AG04450 (cell line): Measurements from ENCODE around the gene AAGAB. TPM values are rescaled to one million over a fixed set of nuclear protein-coding genes. Genes with fewer than 3 reads are reported as not detected.
"Not testable (repeated sequence)": the region's sequence is repeated elsewhere in the genome, so short reads cannot be mapped to it uniquely, and the experiment has no call there.

Experiments
- CTCF ChIA-PET: fragments of 300-600, 350-600 bp; formaldehyde crosslinking; extraction: SDS; loops from one replicate; lab custom pipeline; 2022; ENCODE audit warnings: antibody characterized with exemption, inconsistent platforms; lab: Charles Lee
- POLR2A ChIA-PET: fragments of 350-600 bp; formaldehyde crosslinking; extraction: SDS; loops from one replicate; lab custom pipeline; 2021; ENCODE audit warnings: antibody characterized with exemption, inconsistent platforms; lab: Yijun Ruan, JAX
- DNase-seq: peaks from one replicate; pipeline ENCODE4 v3.0.0-alpha.2; 2011; ENCODE audit warnings: low read depth, low spot score
- H3K27ac ChIP-seq: one replicate; pipeline ENCODE4 v1.5.1; 2012; ENCODE audit warnings: low read depth, low read length, control low read depth
- H3K27me3 ChIP-seq: one replicate; pipeline ENCODE4 v1.6.0; 2012; ENCODE audit warnings: low read length; ENCODE audit not compliant: control insufficient read depth, insufficient read depth
- H3K4me3 ChIP-seq: 2 replicates; pipeline ENCODE4 v1.5.1; 2011; ENCODE audit warnings: mild to moderate bottlenecking, low read depth, low read length, control low read depth
- H3K9me3 ChIP-seq: 2 replicates; pipeline ENCODE4 v1.5.1; 2012; ENCODE audit warnings: low read length; ENCODE audit not compliant: control insufficient read depth, insufficient read depth
- polyA plus RNA-seq: library from polyadenylated mRNA; depleted of rRNA; stranded (reverse); fragments of >200 nt; gene quantifications from 2 replicates; pipeline ENCODE4 v1.2.3, GENCODE V29; 2011
- TF ChIP-seq, protein P1 (sequence below): IDR thresholded peaks from 2 replicates; pipeline ENCODE4 v1.5.1; 2011; ENCODE audit warnings: low read depth, low read length, control low read depth, inconsistent platforms

Gene AAGAB
- polyA plus RNA-seq, 1 experiment, result 58.0 TPM

DNA sequence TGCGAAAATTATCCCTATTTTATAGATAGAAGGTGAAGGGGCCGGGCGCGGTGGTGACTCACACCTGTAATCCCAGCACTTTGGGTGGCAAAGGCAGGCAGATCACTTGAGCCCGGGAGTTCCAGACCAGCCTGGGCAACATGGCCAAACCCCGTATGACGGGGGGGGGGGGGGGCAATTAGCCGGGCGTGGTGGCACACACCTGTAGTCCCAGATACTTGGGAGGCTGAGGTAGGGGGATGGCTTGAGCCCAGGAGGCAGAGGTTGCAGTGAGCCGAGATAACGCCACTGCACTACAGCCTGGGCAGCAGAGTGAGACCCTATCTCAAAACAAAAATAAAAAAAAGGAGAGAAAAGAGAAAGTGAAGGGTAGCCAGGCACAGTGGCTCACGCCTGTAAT is 1.4 kb downstream of the AAGAB start:
- POLR2A ChIA-PET, result interaction anchor here (0.6 kb wide), 1 partner anchor 42 kb away, joined by 4 read pairs; no protein-coding TSS in a partner anchor
- Histone ChIP-seq H3K4me3 (peak overlapping the region; percentile 97), H3K27me3 (no peaks in the 10 kb centered on the region), H3K27ac (no peak overlapping the region), H3K9me3 (no peaks in the 10 kb centered on the region; the same call in 1 of the 2 replicates)
- DNase-seq, result no peak
- TF ChIP-seq, protein P1, sequence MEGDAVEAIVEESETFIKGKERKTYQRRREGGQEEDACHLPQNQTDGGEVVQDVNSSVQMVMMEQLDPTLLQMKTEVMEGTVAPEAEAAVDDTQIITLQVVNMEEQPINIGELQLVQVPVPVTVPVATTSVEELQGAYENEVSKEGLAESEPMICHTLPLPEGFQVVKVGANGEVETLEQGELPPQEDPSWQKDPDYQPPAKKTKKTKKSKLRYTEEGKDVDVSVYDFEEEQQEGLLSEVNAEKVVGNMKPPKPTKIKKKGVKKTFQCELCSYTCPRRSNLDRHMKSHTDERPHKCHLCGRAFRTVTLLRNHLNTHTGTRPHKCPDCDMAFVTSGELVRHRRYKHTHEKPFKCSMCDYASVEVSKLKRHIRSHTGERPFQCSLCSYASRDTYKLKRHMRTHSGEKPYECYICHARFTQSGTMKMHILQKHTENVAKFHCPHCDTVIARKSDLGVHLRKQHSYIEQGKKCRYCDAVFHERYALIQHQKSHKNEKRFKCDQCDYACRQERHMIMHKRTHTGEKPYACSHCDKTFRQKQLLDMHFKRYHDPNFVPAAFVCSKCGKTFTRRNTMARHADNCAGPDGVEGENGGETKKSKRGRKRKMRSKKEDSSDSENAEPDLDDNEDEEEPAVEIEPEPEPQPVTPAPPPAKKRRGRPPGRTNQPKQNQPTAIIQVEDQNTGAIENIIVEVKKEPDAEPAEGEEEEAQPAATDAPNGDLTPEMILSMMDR, result no peak
- CTCF ChIA-PET, result no interaction called here

DNA sequence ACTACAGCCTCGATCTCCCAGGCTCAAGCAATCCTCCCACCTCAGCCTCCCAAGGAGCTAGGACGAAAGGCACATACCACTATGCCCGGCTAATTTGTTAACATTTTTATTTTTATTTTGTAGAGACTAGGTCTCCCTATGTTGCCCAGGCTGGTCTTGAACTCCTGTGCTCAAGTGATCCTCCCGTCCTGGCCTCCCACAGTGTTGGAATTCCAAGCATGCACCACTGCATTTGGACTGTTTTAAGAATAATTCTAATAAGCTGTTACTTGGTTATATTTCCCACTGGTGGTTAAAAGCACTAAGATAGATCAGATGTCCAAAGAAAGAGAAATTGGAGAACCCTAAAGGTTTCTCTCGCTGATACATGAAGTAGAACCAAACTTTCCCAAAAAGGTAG is 3.1 kb downstream of the AAGAB start:
- ChIA-PET POLR2A (interaction anchor here (0.8 kb wide), 1 partner anchor 55 kb away, joined by 4 read pairs; no protein-coding TSS in a partner anchor), CTCF (no interaction called here)
- no peaks in the 10 kb centered on the region for H3K27me3 ChIP-seq
- H3K27ac ChIP-seq, result no peak overlapping the region
- no peak for DNase-seq
- TF ChIP-seq, protein P1, result no peak
- H3K4me3 ChIP-seq, result no peak overlapping the region
- no peaks in the 10 kb centered on the region; the same call in 1 of the 2 replicates for H3K9me3 ChIP-seq

DNA sequence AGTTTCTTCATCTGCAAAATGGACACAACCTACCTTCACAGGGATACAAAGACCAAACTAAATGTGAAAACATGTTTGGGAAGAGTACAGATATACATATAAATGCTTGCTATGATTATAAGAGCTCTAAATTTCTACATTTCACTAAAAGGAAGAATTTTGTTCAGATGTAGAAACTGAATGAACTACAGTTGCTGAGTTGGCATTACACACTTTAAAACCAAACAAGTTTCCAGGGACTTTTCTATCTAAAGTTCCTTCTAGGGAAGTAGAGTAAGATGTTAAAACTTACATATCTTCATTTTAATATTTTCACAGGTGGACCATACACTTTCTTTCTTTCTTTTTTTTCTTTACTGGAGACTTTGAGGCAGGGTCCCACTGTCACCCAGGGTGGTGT is 4.6 kb downstream of the AAGAB start:
- H3K4me3 ChIP-seq, result no peak overlapping the region
- no peak overlapping the region for H3K27ac ChIP-seq
- ChIA-PET CTCF (no interaction called here), POLR2A (interaction anchor here (0.6 kb wide), 1 partner anchor 945 kb away, joined by 3 read pairs; no protein-coding TSS in a partner anchor)
- H3K27me3 ChIP-seq, result no peaks in the 10 kb centered on the region
- TF ChIP-seq, protein P1, result no peak
- H3K9me3 ChIP-seq, result no peaks in the 10 kb centered on the region; the same call in 1 of the 2 replicates
- DNase-seq, result no peak

DNA sequence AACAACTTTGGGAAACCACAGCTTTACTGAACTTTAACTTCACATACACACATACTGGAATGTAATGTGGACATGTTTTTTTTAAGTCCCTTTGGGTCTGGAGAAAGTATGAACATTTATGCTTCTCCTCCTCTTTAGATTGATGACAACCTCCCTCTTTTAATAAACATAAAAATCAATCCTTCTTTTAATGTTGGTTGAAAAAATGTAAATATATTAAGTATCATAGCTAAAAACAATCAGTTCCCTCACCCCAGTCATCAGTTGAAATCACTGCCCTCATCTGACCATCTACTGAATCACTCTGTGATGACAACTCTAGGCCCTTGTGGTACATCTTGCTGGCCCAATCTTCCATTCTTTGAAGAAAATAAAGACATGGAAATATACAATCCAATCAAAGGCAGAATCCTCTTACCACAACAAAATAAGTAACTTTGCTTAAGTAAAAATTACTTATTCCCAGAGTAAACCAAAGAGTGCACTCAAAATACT is 6.4 kb downstream of the AAGAB start:
- TF ChIP-seq, protein P1, result no peak
- no peaks in the 10 kb centered on the region for H3K27me3 ChIP-seq
- H3K9me3 ChIP-seq, result no peaks in the 10 kb centered on the region
- CTCF ChIA-PET, result no interaction called here
- no peak overlapping the region for H3K27ac ChIP-seq
- H3K4me3 ChIP-seq, result no peak overlapping the region
- POLR2A ChIA-PET, result interaction anchor here (0.6 kb wide), 1 partner anchor 14 kb away, joined by 4 read pairs; no protein-coding TSS in a partner anchor
- no peak for DNase-seq

DNA sequence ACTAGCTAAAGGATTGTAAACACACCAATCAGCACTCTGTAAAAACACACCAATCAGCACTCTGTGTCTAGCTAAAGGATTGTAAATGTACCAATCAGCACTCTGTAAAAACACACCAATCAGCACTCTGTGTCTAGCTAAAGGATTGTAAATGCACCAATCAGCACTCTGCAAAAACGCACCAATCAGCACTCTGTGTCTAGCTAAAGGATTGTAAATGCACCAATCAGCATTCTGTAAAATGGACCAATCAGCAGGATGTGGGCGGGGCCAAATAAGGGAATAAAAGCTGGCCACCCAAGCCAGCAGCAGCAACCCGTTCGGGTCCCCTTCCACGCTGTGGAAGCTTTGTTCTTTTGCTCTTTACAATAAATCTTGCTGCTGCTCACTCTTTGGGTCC is 7.9 kb downstream of the AAGAB start:
- H3K4me3 ChIP-seq, H3K27me3 ChIP-seq, DNase-seq, H3K27ac ChIP-seq, CTCF ChIA-PET, H3K9me3 ChIP-seq, POLR2A ChIA-PET: not testable (repeated sequence)
